Fibroblast of mammary gland (primary cell): Measurements from ENCODE around the gene KLF7.

Experiments used
- DNase-seq: peaks from one replicate; pipeline ENCODE4 v3.0.0-alpha.2; 2010; ENCODE audit warnings: low read depth
- H3K4me3 ChIP-seq: 2 replicates; pipeline ENCODE4 v1.5.1; 2011; ENCODE audit warnings: low read depth, mild to moderate bottlenecking, low read length, moderate library complexity; ENCODE audit not compliant: control insufficient read depth
- CTCF ChIP-seq: conservative IDR thresholded peaks from 2 replicates; pipeline ENCODE4 v1.5.1; 2011; ENCODE audit warnings: low read depth, low read length, inconsistent platforms; ENCODE audit not compliant: control insufficient read depth, insufficient read depth

KLF7 gene

GRCh38 chr2:207075456-207075855 is 90.3 kb downstream of the KLF7 start:
- TF ChIP-seq CTCF: no peak
- no peak for DNase-seq
- no peak overlapping the region for H3K4me3 ChIP-seq

- TF ChIP-seq CTCF: no peak
- DNase-seq: peak; percentile 29
- no peak overlapping the region for H3K4me3 ChIP-seq
Observed at GRCh38 chr2:207073801-207074678, 91.7 kb downstream of the KLF7 start.

GRCh38 chr2:207073412-207073800 is 92.3 kb downstream of the KLF7 start:
- TF ChIP-seq CTCF: no peak
- no peak overlapping the region for H3K4me3 ChIP-seq
- DNase-seq: no peak

- TF ChIP-seq CTCF: no peak
- H3K4me3 ChIP-seq: no peak overlapping the region
- no peak for DNase-seq
Observed at GRCh38 chr2:207072571-207072970, 93.2 kb downstream of the KLF7 start.

- H3K4me3 ChIP-seq: no peak overlapping the region
- no peak for TF ChIP-seq CTCF
- DNase-seq: no peak
Observed at GRCh38 chr2:207071820-207072219, 93.9 kb downstream of the KLF7 start.

- H3K4me3 ChIP-seq: no peak overlapping the region
- DNase-seq: no peak
- TF ChIP-seq CTCF: no peak
Observed at GRCh38 chr2:207067473-207067872, 98.3 kb downstream of the KLF7 start.

- DNase-seq: no peak
- TF ChIP-seq CTCF: no peak
- no peak overlapping the region for H3K4me3 ChIP-seq
Observed at GRCh38 chr2:207066791-207067460, 98.8 kb downstream of the KLF7 start.
